Panc1 (cell line): ENCODE data around the gene ARFGEF3. TPM values are rescaled to one million over a fixed set of nuclear protein-coding genes. Genes with fewer than 3 reads are reported as not detected.

Experiments
- ATAC-seq: fragments of 200-7000 bp; cut with Tn5 transposase; 2 replicates; pipeline ENCODE4 v1.9.1; 2020; ENCODE audit warnings: mild to moderate bottlenecking, moderate library complexity
- BruUV-seq: library from RNA; stranded (reverse); fragments of 400-500 nt; replicated peaks from 2 replicates; lab custom pipeline; 2021; lab: Mats Ljungman, UMichigan
- CTCF ChIA-PET: fragments of 300-600 bp; sonication (Branson Sonifier 250); formaldehyde crosslinking; loops from one replicate; lab custom pipeline; 2022; ENCODE audit warnings: antibody characterized with exemption; lab: Charles Lee
- POLR2A ChIA-PET: fragments of 300-600 bp; sonication (Branson Sonifier 250); formaldehyde crosslinking; loops from one replicate; lab custom pipeline; 2022; ENCODE audit warnings: antibody characterized with exemption; lab: Charles Lee
- DNase-seq: peaks from one replicate; pipeline ENCODE4 v3.0.0-alpha.2; 2010; ENCODE audit warnings: low read depth, low spot score
- H3K27ac ChIP-seq: 2 replicates; pipeline ENCODE4 v1.5.1; 2011; ENCODE audit warnings: mild to moderate bottlenecking, low read length, inconsistent platforms
- H3K27me3 ChIP-seq: fragments of 200-500 bp; sonication (Bioruptor generic); 2 replicates; pipeline ENCODE4 v1.6.0; 2014; ENCODE audit warnings: low read length, inconsistent platforms; ENCODE audit not compliant: control insufficient read depth, insufficient read depth
- H3K36me3 ChIP-seq: fragments of 200-500 bp; sonication (Bioruptor generic); 2 replicates; pipeline ENCODE4 v1.5.1; 2014; ENCODE audit warnings: inconsistent platforms, mild to moderate bottlenecking, low read length, moderate library complexity; ENCODE audit not compliant: control insufficient read depth, insufficient read depth
- H3K4me1 ChIP-seq: 2 replicates; pipeline ENCODE4 v1.5.1; 2011; ENCODE audit warnings: inconsistent platforms, mild to moderate bottlenecking, low read length, moderate library complexity; ENCODE audit not compliant: control insufficient read depth, insufficient read depth
- H3K4me3 ChIP-seq, 2 experiments: 2 replicates each; pipeline ENCODE4 v1.5.1; 2011 to 2012; ENCODE audit warnings: low read depth in 2 of 2, low read length in 2 of 2, mild to moderate bottlenecking in 2 of 2, inconsistent platforms in 1 of 2, moderate library complexity in 1 of 2
- H3K9me3 ChIP-seq: fragments of 200-500 bp; sonication (Bioruptor generic); 2 replicates; pipeline ENCODE4 v1.5.1; 2014; ENCODE audit warnings: low read depth, mild to moderate bottlenecking, inconsistent platforms, low read length, moderate library complexity; ENCODE audit not compliant: control insufficient read depth, insufficient read depth
- CTCF ChIP-seq: fragments of 450-650 bp; IDR thresholded peaks from 2 replicates; pipeline ENCODE4 v1.5.1; 2017; ENCODE audit warnings: mild to moderate bottlenecking
- POLR2AphosphoS5 ChIP-seq: IDR thresholded peaks from 2 replicates; pipeline ENCODE4 v1.6.1; 2012; ENCODE audit warnings: mild to moderate bottlenecking, low read depth, low read length, moderate library complexity
- SIN3A ChIP-seq: IDR thresholded peaks from 2 replicates; pipeline ENCODE4 v1.6.1; 2012; ENCODE audit warnings: low read depth, mild to moderate bottlenecking, low read length, moderate library complexity, borderline replicate concordance; ENCODE audit not compliant: insufficient read depth
- TCF7L2 ChIP-seq: IDR thresholded peaks from 2 replicates; pipeline ENCODE4 v1.6.1; 2011; ENCODE audit warnings: mild to moderate bottlenecking, low read depth, low read length, inconsistent platforms
- in situ Hi-C: cut with HindIII; loops from 2 replicates; pipeline ENCODE4 v1.10.0; 2016; ENCODE audit warnings: low sequenced_read_pairs, low pct_unique_long_range_greater_than_20kb
- intact Hi-C: fragments of 100-400 bp; cut with micrococcal nuclease; formaldehyde crosslinking; loops from one replicate; pipeline ENCODE4 v1.10.0; 2022; ENCODE audit not compliant: unreplicated experiment
- total RNA-seq: library from RNA; stranded (reverse); gene quantifications from one replicate; pipeline ENCODE4 v1.2.1, GENCODE V29; 2021; ENCODE audit not compliant: unreplicated experiment
- TF ChIP-seq, protein P1 (sequence below), 2 experiments: IDR thresholded peaks; 2 replicates each; pipeline ENCODE4 v1.6.1; 2011 to 2012; ENCODE audit warnings: low read depth in 2 of 2, control low read depth in 1 of 2, low read length in 1 of 2, mild to moderate bottlenecking in 1 of 2, moderate library complexity in 1 of 2; ENCODE audit not compliant: insufficient read depth in 1 of 2

The ARFGEF3 gene
- total RNA-seq, 1 experiment from 2014 or later = 1.5 TPM

DNA sequence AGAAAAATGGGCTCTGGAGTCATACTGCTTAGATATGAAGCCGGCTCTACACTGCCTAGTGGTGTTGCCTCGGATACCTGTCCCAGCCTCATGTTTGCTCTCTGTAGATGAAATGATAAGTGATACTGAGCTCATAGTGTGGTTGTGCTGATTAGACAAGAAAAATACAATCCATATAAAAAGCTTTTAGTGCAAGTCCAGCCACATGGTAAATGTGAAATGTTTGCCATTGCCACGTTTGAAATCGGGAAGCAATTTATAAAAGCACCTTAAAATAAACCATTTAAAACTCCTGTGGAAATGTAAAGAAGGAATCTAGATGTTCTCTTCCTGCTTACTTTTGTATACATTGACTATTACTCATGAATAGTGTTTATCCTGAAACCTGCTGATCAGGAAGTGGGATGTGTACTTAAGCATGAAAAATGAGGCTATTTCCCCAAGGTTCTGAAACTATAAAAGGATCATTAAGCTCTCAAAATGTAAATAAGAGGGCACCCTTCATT, 69.7 kb downstream of the ARFGEF3 start:
- H3K4me3 ChIP-seq = no peak overlapping the region
- no peaks in the 10 kb centered on the region for H3K9me3 ChIP-seq
- TF ChIP-seq CTCF (no peak), POLR2AphosphoS5 (no peak)
- no peaks in the 10 kb centered on the region for H3K36me3 ChIP-seq
- H3K4me1 ChIP-seq = peaks cover 6% of the 10 kb centered on the region; the same call in 1 of the 2 replicates
- H3K27ac ChIP-seq = no peak overlapping the region
- POLR2A ChIA-PET = interaction anchor here (0.6 kb wide), 1 partner anchor 308 kb away, joined by 3 read pairs; no protein-coding TSS in a partner anchor
- CTCF ChIA-PET = no interaction called here
- ATAC-seq (peak; percentile 51; the same call in 1 of the 2 replicates), DNase-seq (peak; percentile 8)
- intact Hi-C loops = no loop called here
- H3K27me3 ChIP-seq = peaks cover 2% of the 10 kb centered on the region; the same call in 1 of the 2 replicates
- in situ Hi-C loops = no loop called here
- BruUV-seq = no TSS peak

- in situ Hi-C loops (no loop called here), intact Hi-C loops (no loop called here)
- Histone ChIP-seq H3K4me3 (no peak overlapping the region), H3K36me3 (no peaks in the 10 kb centered on the region), H3K4me1 (peaks cover 6% of the 10 kb centered on the region; the same call in 1 of the 2 replicates), H3K27ac (no peak overlapping the region), H3K9me3 (no peaks in the 10 kb centered on the region), H3K27me3 (peaks cover 2% of the 10 kb centered on the region; the same call in 1 of the 2 replicates)
- ATAC-seq (no peak), DNase-seq (no peak)
- no TSS peak for BruUV-seq
- POLR2A ChIA-PET = no interaction called here
- CTCF ChIA-PET = no interaction called here
- TF ChIP-seq POLR2AphosphoS5 (no peak), CTCF (no peak), SIN3A (no peak), TCF7L2 (no peak)
- TF ChIP-seq, protein P1, sequence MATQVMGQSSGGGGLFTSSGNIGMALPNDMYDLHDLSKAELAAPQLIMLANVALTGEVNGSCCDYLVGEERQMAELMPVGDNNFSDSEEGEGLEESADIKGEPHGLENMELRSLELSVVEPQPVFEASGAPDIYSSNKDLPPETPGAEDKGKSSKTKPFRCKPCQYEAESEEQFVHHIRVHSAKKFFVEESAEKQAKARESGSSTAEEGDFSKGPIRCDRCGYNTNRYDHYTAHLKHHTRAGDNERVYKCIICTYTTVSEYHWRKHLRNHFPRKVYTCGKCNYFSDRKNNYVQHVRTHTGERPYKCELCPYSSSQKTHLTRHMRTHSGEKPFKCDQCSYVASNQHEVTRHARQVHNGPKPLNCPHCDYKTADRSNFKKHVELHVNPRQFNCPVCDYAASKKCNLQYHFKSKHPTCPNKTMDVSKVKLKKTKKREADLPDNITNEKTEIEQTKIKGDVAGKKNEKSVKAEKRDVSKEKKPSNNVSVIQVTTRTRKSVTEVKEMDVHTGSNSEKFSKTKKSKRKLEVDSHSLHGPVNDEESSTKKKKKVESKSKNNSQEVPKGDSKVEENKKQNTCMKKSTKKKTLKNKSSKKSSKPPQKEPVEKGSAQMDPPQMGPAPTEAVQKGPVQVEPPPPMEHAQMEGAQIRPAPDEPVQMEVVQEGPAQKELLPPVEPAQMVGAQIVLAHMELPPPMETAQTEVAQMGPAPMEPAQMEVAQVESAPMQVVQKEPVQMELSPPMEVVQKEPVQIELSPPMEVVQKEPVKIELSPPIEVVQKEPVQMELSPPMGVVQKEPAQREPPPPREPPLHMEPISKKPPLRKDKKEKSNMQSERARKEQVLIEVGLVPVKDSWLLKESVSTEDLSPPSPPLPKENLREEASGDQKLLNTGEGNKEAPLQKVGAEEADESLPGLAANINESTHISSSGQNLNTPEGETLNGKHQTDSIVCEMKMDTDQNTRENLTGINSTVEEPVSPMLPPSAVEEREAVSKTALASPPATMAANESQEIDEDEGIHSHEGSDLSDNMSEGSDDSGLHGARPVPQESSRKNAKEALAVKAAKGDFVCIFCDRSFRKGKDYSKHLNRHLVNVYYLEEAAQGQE (IDR thresholded peaks at IDR 0.05; ENCODE audit: insufficient read depth in 1 of 2, low read depth in 2 of 2, low read length in 1 of 2) = no peak
These were observed 72.6 kb downstream of the ARFGEF3 start for GRCh38 chr6:138234363-138234762.
